IPS-NIHi7 (cell line): ENCODE results near the gene FAHD1.

Experiments
- DNase-seq: peaks from one replicate; pipeline ENCODE4 v3.0.0; 2012; ENCODE audit warnings: mixed read lengths; ENCODE audit errors: extremely low spot score

FAHD1 gene

DNA sequence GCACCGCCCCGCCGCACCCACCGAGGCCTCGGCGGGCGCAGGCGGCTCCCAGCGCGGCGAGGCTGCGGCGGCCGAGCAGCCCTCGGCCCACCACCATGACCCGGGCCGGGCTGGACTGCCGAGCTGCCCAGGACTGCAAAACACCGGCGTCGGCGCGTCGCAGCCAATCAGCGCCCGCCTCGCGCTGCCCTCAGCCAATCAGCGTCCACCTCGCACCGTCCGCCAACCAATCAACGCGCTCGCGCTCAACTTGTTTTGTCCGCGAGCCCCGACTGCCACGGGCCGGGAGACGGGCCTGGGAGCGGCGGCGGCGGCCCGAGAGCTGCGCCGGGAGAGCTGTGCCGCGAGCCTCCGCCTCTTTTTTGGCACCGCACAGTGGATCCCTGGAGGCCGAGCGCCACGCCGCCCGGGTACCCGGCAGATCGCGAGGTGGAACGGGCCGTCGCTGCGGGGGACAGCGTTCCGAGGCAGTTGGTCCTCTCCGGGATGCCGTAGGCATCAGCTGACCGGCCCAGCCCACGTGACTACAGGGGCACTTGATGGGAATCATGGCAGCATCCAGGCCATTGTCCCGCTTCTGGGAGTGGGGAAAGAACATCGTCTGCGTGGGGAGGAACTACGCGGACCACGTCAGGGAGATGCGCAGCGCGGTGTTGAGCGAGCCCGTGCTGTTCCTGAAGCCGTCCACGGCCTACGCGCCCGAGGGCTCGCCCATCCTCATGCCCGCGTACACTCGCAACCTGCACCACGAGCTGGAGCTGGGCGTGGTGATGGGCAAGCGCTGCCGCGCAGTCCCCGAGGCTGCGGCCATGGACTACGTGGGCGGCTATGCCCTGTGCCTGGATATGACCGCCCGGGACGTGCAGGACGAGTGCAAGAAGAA, at the start of gene FAHD1, which contains the start of gene HAGH:
Gene FAHD1, plus strand, starts transcription at position 516 of the 883 bp plus-strand sequence. Its CDS starts 33 bp downstream, at position 549.
Gene HAGH, minus strand, starts transcription at position 135 of the 883 bp plus-strand sequence. Its CDS starts 38 bp downstream, at position 97.
- DNase-seq, result peak; percentile 100

GRCh38 chr16:1777375-1778199, 49.4 kb upstream of the FAHD1 start:
- DNase-seq, result no peak

- DNase-seq, result no peak
Measured at GRCh38 chr16:1778200-1779179, 48.5 kb upstream of the FAHD1 start.

DNA sequence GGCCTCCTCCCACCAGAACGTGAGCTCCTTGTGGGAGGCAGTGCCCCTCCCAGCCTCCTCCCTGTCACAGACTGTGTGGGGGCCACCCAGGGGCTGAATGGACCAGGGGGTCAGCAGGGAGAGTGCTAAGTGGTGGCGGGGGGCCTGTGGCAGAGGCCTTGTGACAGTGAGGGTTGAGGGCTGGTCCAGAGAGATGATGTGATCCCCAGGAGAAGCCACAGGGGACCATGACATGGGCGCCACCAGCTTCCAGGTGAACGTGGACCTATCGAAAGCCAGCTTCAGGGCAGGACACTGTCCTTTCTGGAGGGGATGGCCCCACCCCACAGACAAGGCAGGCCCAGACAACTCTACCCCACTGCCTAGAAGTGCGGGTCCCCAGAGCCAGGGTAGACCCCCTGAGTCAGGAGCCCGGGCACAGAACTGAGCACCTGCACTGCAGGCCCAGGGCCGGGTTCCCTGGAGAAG, 47.7 kb upstream of the FAHD1 start:
- DNase-seq, result no peak

DNA sequence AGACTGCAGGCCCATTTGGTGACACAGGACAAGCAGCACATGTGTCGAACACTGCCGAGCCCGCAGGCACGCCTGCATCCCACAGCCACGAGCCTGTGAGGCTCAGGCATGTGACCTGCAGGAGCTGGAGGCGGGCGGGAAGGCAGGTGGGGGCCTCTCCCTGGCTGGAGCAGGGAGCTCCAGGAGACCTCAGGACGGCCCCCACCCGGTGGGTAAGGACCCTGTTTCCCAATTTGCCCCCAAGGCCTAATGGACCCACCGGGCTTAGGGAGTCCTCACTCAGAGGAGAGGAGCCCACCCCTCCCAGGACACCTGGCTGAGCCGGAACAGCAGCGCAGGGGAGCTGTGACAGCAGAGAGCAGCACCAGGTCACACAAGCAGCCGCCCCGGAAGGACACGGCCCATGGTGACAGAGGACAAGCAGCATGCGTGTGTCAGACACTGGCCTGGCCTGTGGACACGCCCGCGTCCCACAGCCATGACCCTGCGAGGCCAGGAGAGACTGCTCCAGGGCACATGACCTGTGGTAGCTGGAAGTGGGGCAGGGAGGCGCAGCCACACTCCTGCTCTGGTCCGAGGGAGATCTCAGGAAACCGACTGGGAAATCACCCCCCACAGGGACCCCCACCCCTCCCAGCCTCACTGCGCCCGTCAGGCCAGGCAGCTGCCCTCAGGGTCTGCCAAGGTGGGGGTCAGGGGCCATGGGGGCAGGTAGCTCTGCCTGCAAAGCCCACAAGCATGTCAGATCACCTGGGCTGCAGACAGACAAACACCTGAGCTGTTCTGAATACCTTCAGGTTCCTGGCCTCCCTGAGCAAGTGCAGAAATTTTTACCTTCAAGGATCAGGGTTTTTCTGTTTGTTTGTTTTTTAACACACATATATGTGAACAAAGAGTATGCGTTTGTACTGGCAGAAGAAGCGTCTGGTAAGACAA, 47.0 kb upstream of the FAHD1 start:
- DNase-seq, result no peak

DNA sequence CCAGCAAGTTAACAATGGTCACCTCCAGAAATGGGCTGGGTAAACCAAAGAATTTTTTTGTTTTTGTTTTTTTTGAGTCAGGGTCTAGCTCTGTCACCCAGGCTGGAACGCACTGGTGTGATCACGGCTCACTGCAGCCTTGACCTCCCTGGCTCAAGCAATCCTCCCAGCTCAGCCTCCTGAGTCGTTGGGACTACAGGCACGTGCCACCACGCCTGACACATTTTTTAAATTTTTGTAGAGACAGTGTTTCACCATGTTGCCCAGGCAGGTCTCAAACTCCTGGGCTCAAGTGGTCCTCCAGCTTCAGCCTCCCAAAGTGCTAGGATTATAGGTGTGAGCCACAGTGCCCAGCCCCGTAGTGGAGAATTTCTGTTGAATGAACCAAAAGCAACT, 46.3 kb upstream of the FAHD1 start:
- DNase-seq, result no peak

DNA sequence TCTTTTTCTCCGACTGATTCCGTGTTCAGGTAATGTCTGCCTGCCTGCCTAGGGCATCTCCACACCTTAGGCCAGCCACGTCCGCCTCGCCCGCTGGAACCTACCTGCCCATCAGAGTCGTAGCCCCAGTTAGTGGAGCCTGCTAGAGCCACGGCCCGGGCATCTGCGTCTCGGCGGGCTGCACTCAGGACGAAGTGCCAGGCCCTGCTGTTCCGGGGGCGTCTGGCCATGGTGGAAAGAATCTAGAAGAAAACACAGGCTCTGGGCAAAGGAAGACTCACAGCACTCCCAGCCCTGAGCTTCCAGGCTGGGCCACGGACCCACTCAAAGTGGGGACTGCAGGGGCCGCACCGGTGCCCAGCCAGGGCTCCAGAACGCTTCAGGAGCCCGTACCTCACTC, 45.8 kb upstream of the FAHD1 start:
- DNase-seq, result no peak

DNA sequence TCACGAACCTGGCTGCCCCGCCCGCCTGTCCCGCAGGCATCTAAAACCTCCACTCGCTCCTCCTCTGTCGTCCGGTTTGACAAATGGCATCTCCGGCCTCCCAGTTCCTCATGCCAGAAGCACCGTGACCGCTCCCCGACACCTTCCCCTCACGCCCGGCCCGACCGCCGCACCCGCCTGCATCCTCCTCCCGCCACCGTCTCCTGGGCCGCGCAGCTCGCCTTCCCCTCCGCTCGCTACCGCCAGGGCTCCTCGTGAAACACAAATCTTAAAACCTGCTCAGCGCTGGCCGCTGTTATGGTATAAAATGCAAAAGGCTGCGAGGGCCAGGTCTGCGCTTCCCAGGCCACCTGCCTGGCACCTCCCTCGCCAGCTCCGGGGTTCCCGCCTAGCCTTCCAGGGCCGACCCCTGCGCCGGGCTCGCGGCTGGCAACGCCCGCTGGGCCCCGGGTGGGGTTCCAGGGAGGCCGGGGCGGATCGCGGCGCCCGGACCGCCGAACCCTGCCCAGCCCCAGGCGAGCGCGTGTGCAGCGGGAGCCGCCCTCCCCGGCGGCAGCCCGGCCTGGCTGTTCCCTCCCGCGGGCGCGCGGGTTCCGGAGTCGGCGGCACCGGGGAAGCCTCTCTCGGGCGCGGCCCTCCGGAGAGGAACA, 45.1 kb upstream of the FAHD1 start:
- no peak for DNase-seq

DNA sequence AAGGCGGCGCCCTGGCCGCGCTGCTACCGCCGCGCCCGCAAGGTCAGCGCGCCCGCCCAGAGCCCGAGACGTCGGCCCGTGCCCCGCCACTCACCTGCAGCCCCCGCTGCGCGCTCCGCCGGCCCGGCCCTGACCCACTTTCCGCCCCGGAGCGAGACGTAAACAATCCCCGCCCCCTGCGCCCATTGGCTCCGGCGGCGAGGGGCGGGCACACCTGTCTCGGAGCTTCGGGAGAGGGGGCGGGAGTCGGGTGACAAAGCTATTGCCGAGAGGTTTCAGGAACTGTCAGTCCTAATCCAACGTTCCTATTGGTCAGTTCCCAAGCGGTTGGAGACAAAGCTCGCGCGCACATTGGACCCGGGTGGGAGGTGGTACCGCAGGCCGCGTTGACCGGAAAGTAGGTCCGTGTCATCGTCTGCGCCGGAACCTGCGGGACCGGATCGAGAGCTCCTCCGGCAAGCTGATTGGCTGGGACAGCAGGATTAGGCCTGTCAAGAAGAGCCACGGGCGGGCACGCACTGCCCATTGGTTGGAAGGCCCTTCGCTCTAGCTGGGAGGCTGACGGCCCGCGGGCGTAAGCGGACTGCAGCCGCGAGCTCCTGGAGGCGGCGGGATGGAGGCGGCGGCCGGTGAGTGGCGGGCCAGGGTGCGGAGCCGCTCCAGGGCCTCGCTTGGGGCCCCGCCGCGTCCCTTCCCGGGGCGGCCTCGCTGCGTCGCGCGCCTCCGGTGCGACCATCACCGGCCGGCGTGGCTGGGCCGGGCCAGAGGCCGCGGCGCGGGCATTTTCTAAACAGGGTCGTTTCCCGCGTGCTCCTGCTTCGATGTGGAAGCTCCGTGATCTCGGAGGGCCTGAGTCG, 44.4 kb upstream of the FAHD1 start, which contains the start of the genes NUBP2 and SPSB3:
Gene NUBP2, plus strand, starts transcription at position 553 of the 857 bp plus-strand sequence. Its CDS starts 61 bp downstream, at position 614.
Gene SPSB3, minus strand, starts transcription at position 164 of the 857 bp plus-strand sequence. CDS start 1,088 bp downstream, outside the sequence.
- peak; percentile 100 for DNase-seq

GRCh38 chr16:1784977-1785845, 41.8 kb upstream of the FAHD1 start:
- DNase-seq, result no peak

DNA sequence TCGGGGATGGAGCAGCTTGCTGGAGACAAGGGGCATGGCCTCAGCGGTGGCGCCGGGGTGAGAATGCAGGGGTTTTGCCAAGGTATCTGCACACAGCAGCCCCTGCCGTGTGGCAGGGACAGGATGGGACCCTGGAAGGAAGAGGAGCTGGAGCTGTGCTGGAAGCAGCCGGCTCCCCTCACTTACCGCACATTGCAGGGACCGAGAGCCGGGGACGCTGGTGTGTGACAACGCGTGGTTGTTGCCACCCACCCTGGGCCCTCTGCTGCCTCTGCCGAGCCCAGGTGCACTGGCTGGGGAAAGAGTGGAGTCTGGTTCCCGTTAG, 41.2 kb upstream of the FAHD1 start:
- no peak for DNase-seq

GRCh38 chr16:1786242-1787055, 40.6 kb upstream of the FAHD1 start:
- no peak for DNase-seq

GRCh38 chr16:1787056-1787321, 40.0 kb upstream of the FAHD1 start:
- no peak for DNase-seq

GRCh38 chr16:1787322-1788094, 39.5 kb upstream of the FAHD1 start:
- DNase-seq, result no peak

DNA sequence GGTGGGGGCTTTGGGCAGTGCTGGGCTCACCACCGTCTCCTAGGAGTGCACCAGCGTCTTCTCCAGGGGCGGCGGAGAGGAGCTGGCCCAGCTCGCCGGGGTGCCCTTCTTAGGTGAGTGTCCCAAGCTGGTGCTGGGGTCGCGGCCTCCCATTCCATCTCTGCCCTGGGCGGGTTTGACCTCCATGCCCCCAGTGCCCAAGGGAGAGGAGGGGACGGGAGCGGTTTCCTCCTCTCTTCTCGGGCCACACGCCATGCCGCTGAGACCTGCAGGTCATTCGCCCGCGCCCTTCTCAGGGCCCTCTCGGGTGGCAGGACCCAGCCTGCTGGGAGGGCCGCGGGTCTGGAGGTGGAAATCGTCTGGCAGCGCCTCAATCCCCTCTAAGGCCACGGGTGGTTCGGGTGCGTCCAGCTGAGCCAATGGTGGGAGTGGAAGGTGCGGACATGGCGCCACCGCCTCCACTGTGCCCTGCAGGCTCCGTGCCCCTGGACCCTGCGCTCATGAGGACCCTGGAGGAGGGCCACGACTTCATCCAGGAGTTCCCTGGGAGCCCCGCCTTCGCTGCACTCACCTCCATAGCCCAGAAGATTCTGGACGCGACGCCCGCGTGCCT, 38.8 kb upstream of the FAHD1 start:
- DNase-seq, result no peak

GRCh38 chr16:1788708-1789100, 38.3 kb upstream of the FAHD1 start:
- no peak for DNase-seq
